Mesendoderm (in vitro differentiated cells): ENCODE results near the gene PIM3.
A peak's percentile ranks its signal among the peaks of the same experiment; 100 is the strongest.

Source experiments
- DNase-seq: peaks from one replicate; pipeline ENCODE4 v3.0.0; 2013
- H2AK5ac ChIP-seq: 2 replicates; pipeline ENCODE4 v1.6.1; 2013; ENCODE audit warnings: low read length, inconsistent platforms
- H2BK120ac ChIP-seq: 2 replicates; pipeline ENCODE4 v1.6.1; 2013; ENCODE audit warnings: low read depth, mild to moderate bottlenecking, low read length, moderate library complexity, mixed read lengths
- H2BK15ac ChIP-seq: replicated peaks from 2 replicates; pipeline ENCODE4 v1.6.1; 2013; ENCODE audit warnings: low read depth, mild to moderate bottlenecking, moderate library complexity
- H2BK5ac ChIP-seq: 2 replicates; pipeline ENCODE4 v1.6.1; 2013; ENCODE audit warnings: low read length, inconsistent platforms
- H3K18ac ChIP-seq: 2 replicates; pipeline ENCODE4 v1.6.1; 2013; ENCODE audit warnings: mild to moderate bottlenecking, low read length, mixed read lengths
- H3K23ac ChIP-seq: one replicate; pipeline ENCODE4 v1.6.1; 2013; ENCODE audit warnings: low read length
- H3K27ac ChIP-seq: 2 replicates; pipeline ENCODE4 v1.5.1; 2013; ENCODE audit warnings: low read depth, mild to moderate bottlenecking, inconsistent platforms, low read length, moderate library complexity
- H3K27me3 ChIP-seq: 2 replicates; pipeline ENCODE4 v1.6.1; 2013; ENCODE audit warnings: low read length, control low read depth, mild to moderate bottlenecking, inconsistent platforms; ENCODE audit not compliant: insufficient read depth, poor library complexity
- H3K36me3 ChIP-seq: 2 replicates; pipeline ENCODE4 v1.6.1; 2013; ENCODE audit warnings: low read length, inconsistent platforms; ENCODE audit not compliant: control insufficient read depth, insufficient read depth
- H3K4ac ChIP-seq: one replicate; pipeline ENCODE4 v1.6.1; 2013; ENCODE audit warnings: low read depth, mild to moderate bottlenecking, low read length, moderate library complexity
- H3K4me1 ChIP-seq: 2 replicates; pipeline ENCODE4 v1.6.1; 2013; ENCODE audit warnings: low read depth, low read length, inconsistent platforms; ENCODE audit not compliant: control insufficient read depth
- H3K4me2 ChIP-seq: 2 replicates; pipeline ENCODE4 v1.6.1; 2013; ENCODE audit warnings: low read length
- H3K4me3 ChIP-seq: 2 replicates; pipeline ENCODE4 v1.5.1; 2013; ENCODE audit warnings: mild to moderate bottlenecking, low read length
- H3K56ac ChIP-seq: one replicate; pipeline ENCODE4 v1.6.1; 2013; ENCODE audit warnings: low read length
- H3K79me1 ChIP-seq: 2 replicates; pipeline ENCODE4 v1.6.1; 2013; ENCODE audit warnings: low read length, inconsistent platforms
- H3K79me2 ChIP-seq: 2 replicates; pipeline ENCODE4 v1.6.1; 2013; ENCODE audit warnings: mild to moderate bottlenecking, low read length; ENCODE audit not compliant: control insufficient read depth, insufficient read depth
- H3K9ac ChIP-seq: 2 replicates; pipeline ENCODE4 v1.6.1; 2013; ENCODE audit warnings: low read length, inconsistent platforms
- H4K5ac ChIP-seq: one replicate; pipeline ENCODE4 v1.6.1; 2013; ENCODE audit warnings: low read length
- H4K8ac ChIP-seq: one replicate; pipeline ENCODE4 v1.6.1; 2013; ENCODE audit warnings: low read depth, mild to moderate bottlenecking, control low read depth, low read length, moderate library complexity
- WGBS: extraction: QIAGEN DNeasy Blood & Tissue Kit; methylation state at CpG from one replicate; pipeline ENCODE4 v1.1.7; 2013; ENCODE audit warnings: low lambda C conversion rate, missing lambda C conversion rate; ENCODE audit not compliant: insufficient coverage; ENCODE audit errors: extremely low coverage; 5-methylcytosine and 5-hydroxymethylcytosine counted together

The PIM3 gene

GRCh38 chr22:49958931-49959781, 1.4 kb upstream of the PIM3 start:
- no peaks in the 10 kb centered on the region for H3K36me3 ChIP-seq
- no peak for DNase-seq
- no peak overlapping the region for H2BK15ac ChIP-seq
- H3K4ac ChIP-seq = no peak overlapping the region
- no peak overlapping the region for H4K8ac ChIP-seq
- H3K56ac ChIP-seq = no peak overlapping the region
- peaks cover 4% of the 10 kb centered on the region for H3K79me2 ChIP-seq
- no peak overlapping the region for H2BK120ac ChIP-seq
- no peaks in the 10 kb centered on the region for H3K27me3 ChIP-seq
- no CpG with 5 or more reads among the region's 29 CpGs for WGBS
- no peak overlapping the region for H4K5ac ChIP-seq
- H3K23ac ChIP-seq = no peak overlapping the region
- no peak overlapping the region for H3K27ac ChIP-seq
- H3K4me1 ChIP-seq = peaks cover 2% of the 10 kb centered on the region
- no peak overlapping the region for H3K4me2 ChIP-seq
- no peak overlapping the region for H2BK5ac ChIP-seq
- peaks cover 2% of the 10 kb centered on the region for H3K79me1 ChIP-seq
- H3K4me3 ChIP-seq = no peak overlapping the region
- H3K18ac ChIP-seq = no peak overlapping the region
- H2AK5ac ChIP-seq = no peak overlapping the region
- no peak overlapping the region for H3K9ac ChIP-seq

GRCh38 chr22:49959782-49960158, 802 bp upstream of the PIM3 start:
- Histone ChIP-seq H3K4me1 (peaks cover 2% of the 10 kb centered on the region), H3K9ac (peak overlapping the region; percentile 75), H3K79me2 (peaks cover 4% of the 10 kb centered on the region), H3K36me3 (no peaks in the 10 kb centered on the region), H4K5ac (no peak overlapping the region), H3K27ac (no peak overlapping the region), H3K4ac (peak overlapping the region; percentile 77), H2BK15ac (no peak overlapping the region), H2AK5ac (no peak overlapping the region), H3K4me3 (peak overlapping the region; percentile 29), H3K79me1 (peaks cover 2% of the 10 kb centered on the region), H3K27me3 (no peaks in the 10 kb centered on the region), H3K23ac (no peak overlapping the region), H2BK120ac (no peak overlapping the region), H3K4me2 (peak overlapping the region; percentile 73), H3K18ac (no peak overlapping the region), H3K56ac (peak overlapping the region; percentile 95), H2BK5ac (peak overlapping the region; percentile 43), H4K8ac (peak overlapping the region; percentile 88)
- no peak for DNase-seq
- WGBS = no CpG with 5 or more reads among the region's 21 CpGs

GRCh38 chr22:49961005-49961600, 531 bp downstream of the PIM3 start:
- WGBS = no CpG with 5 or more reads among the region's 84 CpGs
- DNase-seq = peak; percentile 63
- peaks cover 2% of the 10 kb centered on the region for H3K4me1 ChIP-seq

GRCh38 chr22:49961601-49962011, 1.0 kb downstream of the PIM3 start:
- no CpG with 5 or more reads among the region's 49 CpGs for WGBS
- no peak overlapping the region for H3K4ac ChIP-seq
- H3K56ac ChIP-seq = peak overlapping the region; percentile 93
- peaks cover 4% of the 10 kb centered on the region for H3K79me2 ChIP-seq
- H2AK5ac ChIP-seq = no peak overlapping the region
- H3K4me3 ChIP-seq = peak overlapping the region; percentile 68
- no peak overlapping the region for H2BK15ac ChIP-seq
- H2BK120ac ChIP-seq = no peak overlapping the region
- peak overlapping the region; percentile 24 for H3K23ac ChIP-seq
- DNase-seq = no peak
- H3K36me3 ChIP-seq = no peaks in the 10 kb centered on the region
- H2BK5ac ChIP-seq = no peak overlapping the region
- H3K4me2 ChIP-seq = peak overlapping the region; percentile 98
- H3K79me1 ChIP-seq = peaks cover 2% of the 10 kb centered on the region
- H3K18ac ChIP-seq = peak overlapping the region; percentile 4
- no peak overlapping the region for H4K5ac ChIP-seq
- H4K8ac ChIP-seq = no peak overlapping the region
- peak overlapping the region; percentile 87 for H3K9ac ChIP-seq
- peaks cover 2% of the 10 kb centered on the region for H3K4me1 ChIP-seq
- no peaks in the 10 kb centered on the region for H3K27me3 ChIP-seq
- H3K27ac ChIP-seq = no peak overlapping the region

More at GRCh38 chr22:49961005-49961600, 531 bp downstream of the PIM3 start:
- Histone ChIP-seq H3K27ac (peak overlapping the region; percentile 92), H2BK120ac (no peak overlapping the region), H3K36me3 (no peaks in the 10 kb centered on the region), H3K23ac (peak overlapping the region; percentile 24), H2BK15ac (no peak overlapping the region), H4K8ac (no peak overlapping the region), H3K18ac (peak overlapping the region; percentile 66), H3K4me2 (peak overlapping the region; percentile 98), H3K79me2 (peaks cover 4% of the 10 kb centered on the region), H3K27me3 (no peaks in the 10 kb centered on the region), H3K4me3 (peak overlapping the region; percentile 68), H3K56ac (peak overlapping the region; percentile 93), H2AK5ac (no peak overlapping the region), H3K4ac (no peak overlapping the region), H3K9ac (peak overlapping the region; percentile 87), H3K79me1 (peaks cover 2% of the 10 kb centered on the region), H2BK5ac (no peak overlapping the region), H4K5ac (no peak overlapping the region)

GRCh38 chr22:49962012-49962750, 1.6 kb downstream of the PIM3 start:
- Histone ChIP-seq H2AK5ac (no peak overlapping the region), H4K8ac (no peak overlapping the region), H3K79me1 (peaks cover 2% of the 10 kb centered on the region), H4K5ac (no peak overlapping the region), H3K4me2 (peak overlapping the region; percentile 98), H3K79me2 (peaks cover 4% of the 10 kb centered on the region), H3K9ac (peak overlapping the region; percentile 87), H3K56ac (peak overlapping the region; percentile 93), H3K4ac (no peak overlapping the region), H3K4me1 (peaks cover 2% of the 10 kb centered on the region), H3K4me3 (peak overlapping the region; percentile 68), H3K23ac (no peak overlapping the region), H2BK120ac (no peak overlapping the region), H3K27ac (no peak overlapping the region), H3K18ac (peak overlapping the region; percentile 4), H2BK5ac (no peak overlapping the region), H3K27me3 (no peaks in the 10 kb centered on the region), H3K36me3 (no peaks in the 10 kb centered on the region), H2BK15ac (no peak overlapping the region)
- WGBS = no CpG with 5 or more reads among the region's 70 CpGs
- DNase-seq = peak; percentile 92
